GM21526 (cell line): ENCODE measurements around the gene MSANTD7.

Experiments
- ATAC-seq: cut with Tn5 transposase; IDR thresholded peaks from one replicate; pipeline ENCODE4 v1.9.1; 2021; ENCODE audit warnings: moderate library complexity; ENCODE audit not compliant: unreplicated experiment, low FRiP score

Gene MSANTD7

GRCh38 chr10:14879928-14880193 is 41.8 kb downstream of the MSANTD7 start:
- ATAC-seq = no peak

DNA sequence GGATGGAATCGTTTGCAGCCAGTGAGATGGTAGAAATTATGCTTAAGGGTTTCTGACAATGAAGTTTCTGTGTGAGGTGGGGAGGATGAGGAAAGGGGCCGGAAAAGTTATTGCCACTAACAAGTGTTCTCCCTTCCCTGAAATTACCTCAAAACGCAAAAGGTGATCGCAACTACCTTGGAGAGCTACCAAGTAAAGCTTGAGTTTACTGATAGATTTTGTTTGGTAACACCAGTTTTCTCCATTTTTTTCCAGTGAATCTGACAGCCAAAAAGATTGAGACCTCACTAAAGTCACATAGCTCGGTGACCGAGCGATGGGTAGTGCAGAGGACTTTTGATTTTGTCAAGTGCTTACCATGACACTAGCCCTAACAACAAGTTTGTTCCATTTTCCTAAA is 42.1 kb downstream of the MSANTD7 start:
- no peak for ATAC-seq

DNA sequence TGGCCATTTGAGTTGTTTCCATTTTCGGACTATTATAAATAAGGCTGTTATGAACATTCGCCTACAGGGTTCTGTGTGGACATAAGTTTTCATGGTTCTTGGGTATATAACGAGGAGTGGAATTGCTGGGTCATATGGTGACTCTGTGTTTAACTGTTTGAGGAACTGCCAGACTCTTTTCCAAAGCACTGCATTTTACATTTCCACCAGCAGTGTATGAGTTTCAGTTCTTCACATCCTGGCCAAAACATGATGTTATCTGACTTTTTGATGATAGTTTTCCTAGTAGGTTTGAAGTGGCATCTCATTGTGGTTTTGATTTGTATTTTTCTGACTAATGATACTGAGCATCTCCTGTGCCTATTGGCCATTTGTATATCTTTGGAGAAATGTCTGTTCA is 46.0 kb downstream of the MSANTD7 start:
- no peak for ATAC-seq
